ENCODE results near the gene C17orf113.
"Not testable (repeated sequence)": the region's sequence is repeated elsewhere in the genome, so short reads cannot be mapped to it uniquely, and the experiment has no call there.

C17orf113 gene

GRCh38 chr17:42039794-42040763, 10.3 kb downstream of the C17orf113 start:
- no peak for DNase-seq

DNA sequence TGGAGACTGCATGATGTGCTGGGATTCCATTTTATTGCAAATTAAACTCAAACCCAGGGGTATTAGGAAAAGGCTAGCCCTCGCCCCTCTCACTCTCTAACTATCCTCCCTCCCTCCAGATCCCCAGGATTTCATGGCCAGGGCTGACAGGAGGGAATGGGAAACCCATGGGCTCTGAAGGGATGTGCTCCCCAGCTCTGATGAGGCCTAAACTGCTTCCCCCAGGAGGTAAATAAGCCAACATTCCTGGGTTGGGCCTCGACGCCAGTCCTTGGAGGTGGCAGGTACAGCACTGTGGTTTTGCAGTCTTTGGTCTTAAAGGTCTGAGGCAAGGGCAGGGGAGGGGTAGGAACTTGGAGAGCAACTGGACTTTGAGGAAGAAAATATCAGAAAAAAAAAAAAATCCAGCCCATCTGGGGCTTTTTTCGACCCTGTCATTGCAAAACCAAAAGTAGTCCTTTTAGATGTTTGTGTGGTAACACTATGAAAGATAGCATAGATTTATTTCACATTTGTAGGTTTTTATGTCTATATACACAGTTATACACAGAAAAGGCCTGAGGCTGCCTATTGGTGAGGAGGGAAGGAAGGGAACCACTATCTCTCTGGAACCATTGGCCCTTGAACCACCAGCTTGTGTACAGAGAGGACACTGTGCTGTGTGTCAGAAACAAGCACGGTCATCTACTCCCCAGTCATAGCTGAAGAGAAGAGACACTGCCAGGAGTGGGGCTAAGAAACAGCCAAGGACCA, 12.0 kb downstream of the C17orf113 start:
- no peak for DNase-seq

- no peak for DNase-seq
These were observed 16.3 kb downstream of the C17orf113 start for GRCh38 chr17:42034059-42034458.

GRCh38 chr17:42031584-42031983, 18.8 kb downstream of the C17orf113 start:
- no peak for DNase-seq

DNA sequence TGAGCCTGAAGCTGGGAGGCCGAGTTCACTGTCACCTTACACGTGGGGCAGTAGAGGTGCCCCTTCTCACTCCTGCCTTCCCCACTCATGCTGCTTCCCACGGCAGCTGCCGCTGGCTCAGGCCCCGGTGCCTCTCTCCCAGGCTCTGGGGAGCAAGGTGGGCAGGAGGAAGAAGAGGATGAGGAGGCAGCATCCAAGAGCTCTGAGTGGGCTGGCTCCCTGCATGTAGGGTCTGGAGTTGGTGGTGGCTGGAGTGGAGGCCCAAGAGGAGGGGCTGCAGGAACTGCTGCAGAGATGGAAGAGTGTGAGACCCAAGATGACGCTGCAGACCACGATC, 21.6 kb downstream of the C17orf113 start:
- no peak for DNase-seq

GRCh38 chr17:42027961-42028790, 22.2 kb downstream of the C17orf113 start:
- DNase-seq, result no peak

DNA sequence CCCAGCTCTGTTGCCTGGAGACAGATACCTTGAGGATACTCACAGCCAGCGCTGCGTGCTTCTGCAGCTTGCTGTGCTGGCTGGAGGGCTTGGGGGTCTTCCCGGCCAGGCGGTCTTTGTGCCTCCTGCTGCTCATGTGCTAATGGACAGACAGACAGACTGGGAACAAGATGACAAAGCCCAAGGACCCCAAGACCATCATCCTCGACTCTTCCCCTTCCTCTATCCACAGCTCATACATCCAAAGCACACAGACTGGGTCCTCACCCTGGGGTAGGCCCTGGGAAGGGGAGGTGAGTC, 22.9 kb downstream of the C17orf113 start:
- DNase-seq, result no peak

- DNase-seq, result no peak
These were observed 23.4 kb downstream of the C17orf113 start for GRCh38 chr17:42026857-42027589.

DNA sequence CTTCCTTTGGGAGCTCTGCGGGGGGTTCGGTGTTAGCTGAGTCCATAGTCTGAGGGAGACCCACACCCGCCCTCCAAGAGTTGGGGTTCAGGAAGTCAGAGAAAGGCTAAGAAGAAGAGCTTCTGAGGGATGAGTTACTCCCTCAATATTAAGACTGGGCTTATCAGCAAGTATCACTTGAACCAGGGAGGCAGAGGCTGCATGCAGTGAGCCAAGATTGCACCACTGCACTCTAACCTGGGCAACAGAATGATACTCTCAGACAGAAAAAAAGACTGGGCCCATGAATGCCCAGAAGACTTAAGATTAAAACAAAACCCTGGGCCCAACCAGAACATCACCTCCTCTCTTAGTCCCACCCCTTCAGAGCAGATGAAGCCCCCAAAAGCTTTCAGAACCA, 24.5 kb downstream of the C17orf113 start:
- DNase-seq, result no peak

- no peak for DNase-seq
These were observed 25.2 kb downstream of the C17orf113 start for GRCh38 chr17:42025191-42025579.

GRCh38 chr17:42023524-42024349, 26.7 kb downstream of the C17orf113 start:
- no peak for DNase-seq

DNA sequence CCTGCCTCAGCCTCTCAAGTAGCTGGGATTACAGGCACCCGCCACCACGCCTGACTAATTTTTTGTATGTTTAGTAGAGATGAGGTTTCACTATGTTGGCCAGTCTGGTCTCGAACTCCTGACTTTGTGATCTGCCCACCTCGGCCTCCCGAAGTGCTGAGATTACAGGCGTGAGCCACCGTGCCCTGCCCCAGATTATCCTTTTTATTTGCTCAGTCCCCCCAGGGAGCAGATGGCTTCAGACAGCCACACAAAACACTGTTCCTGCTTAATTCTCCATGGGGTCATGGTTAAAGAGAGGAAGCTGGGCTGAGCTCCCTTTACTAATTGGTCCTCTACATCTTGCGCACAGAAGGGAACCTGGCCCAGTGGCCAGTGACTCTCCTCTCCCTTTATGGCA, 29.6 kb downstream of the C17orf113 start:
- not testable (repeated sequence) for DNase-seq

GRCh38 chr17:42019509-42020404, 30.6 kb downstream of the C17orf113 start, which contains the start of gene NKIRAS2:
TSS of gene NKIRAS2 (plus strand) at chr17:42020090. CDS start at chr17:42021578, 1,488 bp downstream.
- peak; percentile 95 for DNase-seq

DNA sequence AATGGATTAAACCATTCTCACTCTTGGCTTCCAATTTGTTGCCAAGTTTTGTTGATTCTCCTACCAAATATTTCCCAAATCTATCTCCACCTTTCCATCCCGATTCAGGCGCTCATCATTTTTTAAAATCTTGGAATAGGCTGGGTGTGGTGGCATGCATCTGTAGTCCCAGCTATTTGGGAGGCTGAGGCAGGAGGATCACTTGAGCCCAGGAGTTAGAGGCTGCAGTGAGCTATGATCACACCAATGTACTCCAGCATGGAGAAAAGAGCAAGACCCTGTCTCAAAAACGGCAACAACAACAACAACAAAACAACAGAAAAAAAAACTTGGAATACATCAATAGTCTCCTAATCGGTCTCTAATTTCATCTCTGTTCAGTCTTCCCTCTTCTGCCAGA, 31.4 kb downstream of the C17orf113 start:
- no peak for DNase-seq

GRCh38 chr17:42018339-42018738, 32.1 kb downstream of the C17orf113 start:
- DNase-seq, result no peak

DNA sequence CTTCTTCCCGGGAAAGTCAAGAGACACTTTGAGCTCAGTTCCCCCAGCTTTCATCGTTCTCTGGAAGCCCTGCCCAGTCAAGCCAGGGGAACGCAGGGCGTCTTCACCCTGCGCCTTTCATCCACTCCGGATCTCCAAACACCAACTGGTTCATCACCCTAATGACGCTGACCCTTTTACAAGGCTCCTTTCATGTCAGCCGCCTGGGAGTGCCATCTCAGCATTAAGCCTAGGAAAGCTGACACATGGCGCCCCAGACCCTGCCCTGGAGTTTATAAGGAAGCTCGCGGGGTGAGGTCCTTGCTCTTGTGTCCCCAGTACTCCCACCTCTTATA, 32.6 kb downstream of the C17orf113 start:
- no peak for DNase-seq

- peak; percentile 91 for DNase-seq
These were observed 33.2 kb downstream of the C17orf113 start, which contains the start of gene DNAJC7 for GRCh38 chr17:42016941-42017865. TSS of gene DNAJC7 (minus strand) at chr17:42017439. CDS start at chr17:42017416, 23 bp downstream.

GRCh38 chr17:42016411-42016831, 34.0 kb downstream of the C17orf113 start:
- peak; percentile 22 for DNase-seq

DNA sequence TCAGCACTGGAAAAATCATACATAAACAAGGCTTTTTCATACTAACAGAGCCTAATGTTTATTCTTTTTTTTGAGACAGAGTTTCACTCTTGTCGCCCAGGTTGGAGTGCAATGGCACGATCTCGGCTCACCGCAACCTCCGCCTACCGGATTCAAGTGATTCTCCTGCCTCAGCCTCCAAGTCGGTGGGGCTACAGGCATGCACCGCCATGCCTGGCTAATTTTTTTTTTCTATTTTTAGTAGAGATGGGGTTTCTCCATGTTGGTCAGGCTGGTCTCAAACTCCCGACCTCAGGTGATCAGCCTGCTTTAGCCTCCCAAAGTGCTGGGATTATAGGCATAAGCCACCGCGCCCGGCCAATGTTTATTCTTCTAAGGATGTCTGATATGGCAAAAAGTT, 36.7 kb downstream of the C17orf113 start:
- not testable (repeated sequence) for DNase-seq
